HG03045 (cell line): ENCODE measurements around the gene PRICKLE4.
"Not testable (repeated sequence)": the region's sequence is repeated elsewhere in the genome, so short reads cannot be mapped to it uniquely, and the experiment has no call there.

ENCODE experiments used
- ATAC-seq: cut with Tn5 transposase; IDR thresholded peaks from one replicate; pipeline ENCODE4 v1.9.1; 2021; ENCODE audit warnings: mild to moderate bottlenecking, moderate library complexity; ENCODE audit not compliant: unreplicated experiment

Gene PRICKLE4

GRCh38 chr6:41744236-41744787, 36.3 kb upstream of the PRICKLE4 start:
- no peak for ATAC-seq

- ATAC-seq: no peak
Observed at GRCh38 chr6:41746107-41746506, 34.5 kb upstream of the PRICKLE4 start.

- ATAC-seq: no peak
Observed at GRCh38 chr6:41747256-41748101, 33.1 kb upstream of the PRICKLE4 start, which contains the start of gene PGC. Gene PGC (minus strand): TSS chr6:41747397. CDS start chr6:41747334, 63 bp downstream.

GRCh38 chr6:41748102-41748477, 32.5 kb upstream of the PRICKLE4 start:
- ATAC-seq: no peak

- ATAC-seq: no peak
Observed at GRCh38 chr6:41748542-41748941, 32.0 kb upstream of the PRICKLE4 start.

GRCh38 chr6:41750374-41750773, 30.2 kb upstream of the PRICKLE4 start:
- no peak for ATAC-seq

- ATAC-seq: no peak
Observed at GRCh38 chr6:41755895-41756294, 24.7 kb upstream of the PRICKLE4 start.

GRCh38 chr6:41756354-41756753, 24.2 kb upstream of the PRICKLE4 start:
- no peak for ATAC-seq

GRCh38 chr6:41757271-41757670, 23.3 kb upstream of the PRICKLE4 start:
- ATAC-seq: no peak

- no peak for ATAC-seq
Observed at GRCh38 chr6:41757931-41758640, 22.5 kb upstream of the PRICKLE4 start.

GRCh38 chr6:41758641-41759035, 21.9 kb upstream of the PRICKLE4 start:
- no peak for ATAC-seq

GRCh38 chr6:41759106-41759904, 21.3 kb upstream of the PRICKLE4 start:
- no peak for ATAC-seq

- ATAC-seq: no peak
Observed at GRCh38 chr6:41759905-41760579, 20.5 kb upstream of the PRICKLE4 start.

- no peak for ATAC-seq
Observed at GRCh38 chr6:41763470-41763869, 17.1 kb upstream of the PRICKLE4 start.

- ATAC-seq: not testable (repeated sequence)
Observed at GRCh38 chr6:41766043-41766664, 14.4 kb upstream of the PRICKLE4 start.

GRCh38 chr6:41767112-41767833, 13.3 kb upstream of the PRICKLE4 start:
- no peak for ATAC-seq

GRCh38 chr6:41768545-41769308, 11.9 kb upstream of the PRICKLE4 start:
- no peak for ATAC-seq

- no peak for ATAC-seq
Observed at GRCh38 chr6:41769376-41769775, 11.2 kb upstream of the PRICKLE4 start.
